Activated B cell treated with CpG ODN at 0.5 μM for 24 hours (primary cell): ENCODE measurements around the gene ANKRD1. TPM values are rescaled to one million over a fixed set of nuclear protein-coding genes. Genes with fewer than 3 reads are reported as not detected.
A peak's percentile ranks its signal among the peaks of the same experiment; 100 is the strongest.

ENCODE experiments used
- ATAC-seq: fragments of 200-7000 bp; cut with Tn5 transposase; one replicate; pipeline ENCODE4 v1.10.0; 2021; ENCODE audit warnings: low read depth, mild to moderate bottlenecking, moderate library complexity
- CTCF ChIA-PET: fragments of 350-600 bp; sonication (Branson Sonifier 250); formaldehyde crosslinking; loops from one replicate; lab custom pipeline; 2021; ENCODE audit warnings: antibody characterized with exemption; lab: Charles Lee
- POLR2A ChIA-PET: fragments of 350-600 bp; sonication (Branson Sonifier 250); formaldehyde crosslinking; loops from one replicate; lab custom pipeline; 2021; ENCODE audit warnings: antibody characterized with exemption; lab: Charles Lee
- DNase-seq: peaks from one replicate; pipeline ENCODE4 v3.0.0; 2022
- H3K27ac Mint-ChIP-seq: one replicate; pipeline ENCODE4 v1.8.0; 2020; ENCODE audit warnings: mixed read lengths
- H3K27me3 Mint-ChIP-seq: one replicate; pipeline ENCODE4 v1.8.0; 2021; ENCODE audit warnings: mixed read lengths
- H3K36me3 Mint-ChIP-seq: one replicate; pipeline ENCODE4 v1.8.0; 2021; ENCODE audit warnings: low read depth, mixed read lengths
- H3K4me1 Mint-ChIP-seq: one replicate; pipeline ENCODE4 v1.8.0; 2021; ENCODE audit warnings: mixed read lengths
- H3K4me3 Mint-ChIP-seq: one replicate; pipeline ENCODE4 v1.8.0; 2020; ENCODE audit warnings: mild to moderate bottlenecking, mixed read lengths
- H3K9me3 Mint-ChIP-seq: one replicate; pipeline ENCODE4 v1.8.0; 2020; ENCODE audit warnings: mixed read lengths
- CTCF ChIP-seq: fragments of 200-600 bp; IDR thresholded peaks from one replicate; pipeline ENCODE4 v1.8.0; 2022; ENCODE audit warnings: antibody characterized with exemption, mild to moderate bottlenecking
- intact Hi-C: fragments of 100-400 bp; cut with micrococcal nuclease; formaldehyde crosslinking; loops from one replicate; pipeline ENCODE4 v1.15.1; 2024
- total RNA-seq: library from RNA; stranded (reverse); gene quantifications from 2 replicates; pipeline ENCODE4 v1.2.3, GENCODE V29; 2022

ANKRD1 gene
- total RNA-seq, 1 donor from 2014 or later: not detected

- ATAC-seq (peak; percentile 97), DNase-seq (peak; percentile 77)
- peaks cover 7% of the 10 kb centered on the region for H3K9me3 Mint-ChIP-seq
- ChIA-PET CTCF (interaction anchor here (0.6 to 1.9 kb wide), 5 partner anchors 8 to 135 kb away, joined by 3 to 8 read pairs (median 4); partner anchors contain the start of gene HTR7), POLR2A (interaction anchor here (0.6 to 1.1 kb wide), 9 partner anchors 9 to 1623 kb away, joined by 3 to 5 read pairs (median 3); partner anchors contain the start of genes BTAF1 and HTR7)
- TF ChIP-seq CTCF: no peak
- intact Hi-C loops: loop anchor here (1.0 to 5.0 kb wide), 10 partner anchors 15 to 1450 kb away; partner anchors contain the start of genes BTAF1, FGFBP3, HECTD2 and KIF20B
- peak within 1 kb of the TSS; percentile 89 for H3K27ac Mint-ChIP-seq
- H3K27me3 Mint-ChIP-seq: peaks cover 14% of the 10 kb centered on the region
- peaks cover 30% of the 10 kb centered on the region for H3K4me1 Mint-ChIP-seq
- peaks cover 22% of the 10 kb centered on the region for H3K36me3 Mint-ChIP-seq
- H3K4me3 Mint-ChIP-seq: peak within 1 kb of the TSS; percentile 96
Measured at GRCh38 chr10:90871766-90872647, 48.9 kb downstream of the ANKRD1 start, which contains the start of gene RPP30. Gene RPP30 (plus strand): TSS chr10:90871974. CDS start chr10:90871987, 13 bp downstream.

GRCh38 chr10:90871279-90871765 is 49.6 kb downstream of the ANKRD1 start:
- ChIA-PET POLR2A (interaction anchor here (0.6 to 1.1 kb wide), 9 partner anchors 8 to 1622 kb away, joined by 3 to 5 read pairs (median 3); partner anchors contain the start of genes BTAF1 and HTR7), CTCF (interaction anchor here (0.9 to 1.9 kb wide), 5 partner anchors 8 to 13 kb away, joined by 3 to 8 read pairs (median 4); partner anchors contain the start of gene HTR7)
- peaks cover 30% of the 10 kb centered on the region for H3K4me1 Mint-ChIP-seq
- intact Hi-C loops: loop anchor here (1.0 to 5.0 kb wide), 10 partner anchors 14 to 1449 kb away; partner anchors contain the start of genes BTAF1, FGFBP3, HECTD2 and KIF20B
- H3K36me3 Mint-ChIP-seq: peaks cover 16% of the 10 kb centered on the region
- H3K9me3 Mint-ChIP-seq: peaks cover 7% of the 10 kb centered on the region
- ATAC-seq: peak; percentile 74
- peak overlapping the region; percentile 89 for H3K27ac Mint-ChIP-seq
- no peak for TF ChIP-seq CTCF
- peaks cover 17% of the 10 kb centered on the region for H3K27me3 Mint-ChIP-seq
- DNase-seq: no peak
- H3K4me3 Mint-ChIP-seq: peak overlapping the region; percentile 96

- no peak overlapping the region for H3K27ac Mint-ChIP-seq
- H3K4me1 Mint-ChIP-seq: peaks cover 7% of the 10 kb centered on the region
- CTCF ChIA-PET: interaction anchor here (0.5 to 1.4 kb wide), 5 partner anchors 13 to 115 kb away, joined by 3 to 7 read pairs (median 3); no protein-coding TSS in a partner anchor
- DNase-seq: no peak
- TF ChIP-seq CTCF: no peak
- H3K27me3 Mint-ChIP-seq: peaks cover 31% of the 10 kb centered on the region
- H3K9me3 Mint-ChIP-seq: peaks cover 7% of the 10 kb centered on the region
- ATAC-seq: no peak
- H3K4me3 Mint-ChIP-seq: no peak overlapping the region
- H3K36me3 Mint-ChIP-seq: no peaks in the 10 kb centered on the region
- intact Hi-C loops: no loop called here
- POLR2A ChIA-PET: interaction anchor here (0.7 kb wide), 1 partner anchor 545 kb away, joined by 3 read pairs; no protein-coding TSS in a partner anchor
Measured at GRCh38 chr10:90866050-90866598, 54.8 kb downstream of the ANKRD1 start.

GRCh38 chr10:90865401-90865800 is 55.5 kb downstream of the ANKRD1 start:
- DNase-seq: no peak
- Mint-ChIP-seq H3K27ac (no peak overlapping the region), H3K9me3 (peaks cover 7% of the 10 kb centered on the region), H3K36me3 (no peaks in the 10 kb centered on the region), H3K27me3 (peaks cover 31% of the 10 kb centered on the region), H3K4me1 (peaks cover under 1% of the 10 kb centered on the region), H3K4me3 (no peak overlapping the region)
- CTCF ChIA-PET: interaction anchor here (0.5 to 1.4 kb wide), 5 partner anchors 12 to 114 kb away, joined by 3 to 7 read pairs (median 3); no protein-coding TSS in a partner anchor
- no peak for ATAC-seq
- no peak for TF ChIP-seq CTCF
- POLR2A ChIA-PET: no interaction called here
- intact Hi-C loops: no loop called here
